CD14-positive monocyte (primary cell): Measurements from ENCODE around the gene RNF44. TPM values are rescaled to one million over a fixed set of nuclear protein-coding genes. Genes with fewer than 3 reads are reported as not detected.
A peak's percentile ranks its signal among the peaks of the same experiment; 100 is the strongest.

Experiments used
- DNase-seq, 3 donors: peaks; one replicate each; pipeline ENCODE4 v3.0.0-alpha.2; 2011 to 2022
- H2AFZ ChIP-seq: 2 replicates; pipeline ENCODE4 v1.6.0; 2012; ENCODE audit warnings: mild to moderate bottlenecking, low read depth, low read length, inconsistent platforms; ENCODE audit not compliant: insufficient read depth, poor library complexity, severe bottlenecking
- H3K27ac ChIP-seq, 2 donors: 1 replicate in 1 of 2; 2 replicates in 1 of 2; pipeline ENCODE4 v1.5.1; 2012 to 2013; ENCODE audit warnings: low read length in 2 of 2, control low read depth in 1 of 2, inconsistent platforms in 1 of 2, low read depth in 1 of 2, mild to moderate bottlenecking in 1 of 2
- H3K27me3 ChIP-seq, 2 donors: one replicate each; pipeline versions ENCODE4 v1.6.0 to v1.6.1; 2011 to 2013; ENCODE audit warnings: low read length in 2 of 2; ENCODE audit not compliant: control insufficient read depth in 2 of 2, insufficient read depth in 2 of 2
- H3K36me3 ChIP-seq, 2 donors: replicated peaks in 1 of 2; 1 replicate in 1 of 2; 2 replicates in 1 of 2; pipeline versions ENCODE4 v1.5.1 to v1.6.1; 2012 to 2013; ENCODE audit warnings: low read length in 2 of 2, control low read depth in 1 of 2, inconsistent platforms in 1 of 2, mild to moderate bottlenecking in 1 of 2; ENCODE audit not compliant: insufficient read depth in 2 of 2, control insufficient read depth in 1 of 2
- H3K4me1 ChIP-seq, 2 donors: 1 replicate in 1 of 2; 2 replicates in 1 of 2; pipeline versions ENCODE4 v1.5.1 to v1.6.1; 2012 to 2013; ENCODE audit warnings: low read length in 2 of 2, control low read depth in 1 of 2, inconsistent platforms in 1 of 2, mild to moderate bottlenecking in 1 of 2, moderate library complexity in 1 of 2; ENCODE audit not compliant: insufficient read depth in 2 of 2, control insufficient read depth in 1 of 2
- H3K4me2 ChIP-seq: replicated peaks from 2 replicates; pipeline ENCODE3; 2012; ENCODE audit warnings: low read length, moderate library complexity, mild to moderate bottlenecking; ENCODE audit not compliant: poor library complexity, severe bottlenecking; ENCODE audit errors: extremely low read depth
- H3K4me3 ChIP-seq, 3 experiments: fragments of 200-600 bp in 1 of 3; sonication (generic) in 1 of 3; replicated peaks in 1 of 3; 1 replicate in 2 of 3; 2 replicates in 1 of 3; pipeline ENCODE4 v1.5.1; 2011 to 2013; ENCODE audit warnings: low read length in 3 of 3, mild to moderate bottlenecking in 3 of 3, control low read depth in 2 of 3, low read depth in 2 of 3, inconsistent platforms in 1 of 3, moderate library complexity in 1 of 3
- H3K79me2 ChIP-seq: 2 replicates; pipeline ENCODE4 v1.6.0; 2012; ENCODE audit warnings: mild to moderate bottlenecking, control low read depth, inconsistent platforms, low read length, moderate library complexity; ENCODE audit not compliant: insufficient read depth
- H3K9ac ChIP-seq: 2 replicates; pipeline ENCODE4 v1.6.0; 2017; ENCODE audit warnings: low read length, mild to moderate bottlenecking; ENCODE audit not compliant: insufficient read depth, poor library complexity, severe bottlenecking
- H3K9me3 ChIP-seq, 2 donors: replicated peaks in 1 of 2; 1 replicate in 1 of 2; 2 replicates in 1 of 2; pipeline versions ENCODE4 v1.5.1 to v1.6.1; 2012 to 2013; ENCODE audit warnings: low read length in 2 of 2, control low read depth in 1 of 2; ENCODE audit not compliant: control insufficient read depth in 1 of 2, insufficient read depth in 1 of 2
- H4K20me1 ChIP-seq: 2 replicates; pipeline ENCODE4 v1.6.0; 2012; ENCODE audit warnings: mild to moderate bottlenecking, low read length, control low read depth, moderate library complexity; ENCODE audit not compliant: insufficient read depth
- H3K27ac Mint-ChIP-seq, 7 donors: one replicate each; pipeline ENCODE4 v1.8.0; 2020; ENCODE audit warnings: mild to moderate bottlenecking in 7 of 7, mixed read lengths in 7 of 7, moderate library complexity in 6 of 7, inconsistent platforms in 2 of 7
- H3K27me3 Mint-ChIP-seq, 3 donors: one replicate each; pipeline ENCODE4 v1.8.0; 2021 to 2022; ENCODE audit warnings: low read depth in 3 of 3, mild to moderate bottlenecking in 3 of 3, mixed read lengths in 3 of 3, moderate library complexity in 3 of 3, inconsistent platforms in 1 of 3
- H3K36me3 Mint-ChIP-seq, 2 donors: one replicate each; pipeline ENCODE4 v1.8.0; 2020; ENCODE audit warnings: mixed read lengths in 2 of 2, inconsistent platforms in 1 of 2, mild to moderate bottlenecking in 1 of 2
- H3K4me1 Mint-ChIP-seq: one replicate; pipeline ENCODE4 v1.8.0; 2020; ENCODE audit warnings: mild to moderate bottlenecking, mixed read lengths
- H3K4me3 Mint-ChIP-seq, 2 donors: one replicate each; pipeline ENCODE4 v1.8.0; 2020; ENCODE audit warnings: mild to moderate bottlenecking in 2 of 2, mixed read lengths in 2 of 2, moderate library complexity in 1 of 2
- H3K9me3 Mint-ChIP-seq, 7 donors: one replicate each; pipeline ENCODE4 v1.8.0; 2020 to 2022; ENCODE audit warnings: mixed read lengths in 7 of 7, mild to moderate bottlenecking in 6 of 7, moderate library complexity in 6 of 7, inconsistent platforms in 2 of 7
- CTCF ChIP-seq: fragments of 200-600 bp; IDR thresholded peaks from one replicate; pipeline ENCODE4 v1.8.0; 2022; ENCODE audit warnings: antibody characterized with exemption, mild to moderate bottlenecking
- WGBS: methylation state at CpG from one replicate; pipeline ENCODE4 v1.1.5; 2013; ENCODE audit warnings: missing lambda C conversion rate; ENCODE audit not compliant: insufficient coverage; 5-methylcytosine and 5-hydroxymethylcytosine counted together
- intact Hi-C, 2 donors: fragments of 100-400 bp; cut with micrococcal nuclease; formaldehyde crosslinking; loops; one replicate each; pipeline versions ENCODE4 v1.15.0 to v1.15.1; 2023
- polyA plus RNA-seq, 3 donors: library from polyadenylated mRNA; depleted of rRNA in 1 of 3; unstranded in 2 of 3; stranded (reverse) in 1 of 3; fragments of 300-500 nt in 2 of 3; fragments of >200 nt in 1 of 3; fragmentation: Illumina TruSeq in 2 of 3; gene quantifications; 1 replicate in 2 of 3; 2 replicates in 1 of 3; pipeline ENCODE4 v1.2.3, GENCODE V29; 2012 to 2021

Gene RNF44
- polyA plus RNA-seq, 3 donors = 1.9 to 133 (median 3.1) TPM

- WGBS = 95% methylated on average over 21 of the region's 26 CpGs
- peaks cover 69% of the 10 kb centered on the region for H4K20me1 ChIP-seq
- no peak overlapping the region for H2AFZ ChIP-seq
- H3K36me3 ChIP-seq = peaks cover 48 to 49% of the 10 kb centered on the region in 2 donors
- intact Hi-C loops = no loop called here
- no peak overlapping the region for H3K27ac ChIP-seq
- no peak for DNase-seq
- H3K27ac Mint-ChIP-seq = peak overlapping the region in 2 of 7 donors; percentile 21 to 53
- no peak overlapping the region for H3K9ac ChIP-seq
- H3K4me2 ChIP-seq = no peak overlapping the region
- peaks cover 40 to 42% of the 10 kb centered on the region in 2 donors for H3K4me1 ChIP-seq
- no peak for TF ChIP-seq CTCF
- H3K4me1 Mint-ChIP-seq = peaks cover 36% of the 10 kb centered on the region
- peaks cover 0 to 3% (median 0%) of the 10 kb centered on the region in 3 donors for H3K27me3 Mint-ChIP-seq
- peaks cover 32 to 48% of the 10 kb centered on the region in 2 donors for H3K36me3 Mint-ChIP-seq
- peaks cover 35% of the 10 kb centered on the region for H3K79me2 ChIP-seq
- H3K9me3 Mint-ChIP-seq = no peaks in the 10 kb centered on the region
- H3K9me3 ChIP-seq = no peaks in the 10 kb centered on the region
- no peak overlapping the region for H3K4me3 Mint-ChIP-seq
- no peaks in the 10 kb centered on the region for H3K27me3 ChIP-seq
- no peak overlapping the region for H3K4me3 ChIP-seq
Observed at GRCh38 chr5:176529116-176529740, 8.0 kb downstream of the RNF44 start.

- no peak overlapping the region for H3K9ac ChIP-seq
- peaks cover 65% of the 10 kb centered on the region for H4K20me1 ChIP-seq
- H3K79me2 ChIP-seq = peaks cover 30% of the 10 kb centered on the region
- DNase-seq = no peak
- peaks cover 48 to 49% of the 10 kb centered on the region in 2 donors for H3K36me3 ChIP-seq
- H3K36me3 Mint-ChIP-seq = peaks cover 32 to 47% of the 10 kb centered on the region in 2 donors
- peaks cover 35% of the 10 kb centered on the region for H3K4me1 Mint-ChIP-seq
- no peak overlapping the region for H3K4me3 ChIP-seq
- H3K4me2 ChIP-seq = no peak overlapping the region
- peaks cover 0 to 3% (median 0%) of the 10 kb centered on the region in 3 donors for H3K27me3 Mint-ChIP-seq
- no peaks in the 10 kb centered on the region for H3K9me3 ChIP-seq
- no peak for TF ChIP-seq CTCF
- H2AFZ ChIP-seq = no peak overlapping the region
- no peaks in the 10 kb centered on the region for H3K27me3 ChIP-seq
- no peak overlapping the region for H3K27ac Mint-ChIP-seq
- no peak overlapping the region for H3K27ac ChIP-seq
- no peaks in the 10 kb centered on the region for H3K9me3 Mint-ChIP-seq
- WGBS = 96% methylated on average over 11 of the region's 17 CpGs
- peaks cover 35 to 37% of the 10 kb centered on the region in 2 donors for H3K4me1 ChIP-seq
- H3K4me3 Mint-ChIP-seq = no peak overlapping the region
- intact Hi-C loops = no loop called here
Observed at GRCh38 chr5:176528761-176529115, 8.5 kb downstream of the RNF44 start.
